GM12878 (cell line): ENCODE measurements around the gene FREY1. TPM values are rescaled to one million over a fixed set of nuclear protein-coding genes. Genes with fewer than 3 reads are reported as not detected.

ENCODE experiments used
- ATAC-seq: fragments of 200-7000 bp; cut with Tn5 transposase; 3 replicates; pipeline ENCODE4 v1.9.1; 2020; ENCODE audit warnings: mild to moderate bottlenecking, moderate library complexity
- BruUV-seq: library from RNA; stranded (reverse); fragments of 400-500 nt; replicated peaks from 2 replicates; lab custom pipeline; 2021; lab: Mats Ljungman, UMichigan
- CTCF ChIA-PET: fragments of 300-600 bp; sonication (Branson Sonifier 250); formaldehyde crosslinking; extraction: SDS; loops from one replicate; lab custom pipeline; 2021; ENCODE audit warnings: inconsistent platforms; lab: Yijun Ruan, JAX
- POLR2A ChIA-PET: fragments of 350-600 bp; formaldehyde crosslinking; extraction: SDS; loops from one replicate; lab custom pipeline; 2021; ENCODE audit warnings: inconsistent platforms; lab: Charles Lee
- RAD21 ChIA-PET: fragments of 300-600 bp; sonication (Branson Sonifier 250); formaldehyde crosslinking; loops from one replicate; lab custom pipeline; 2023; ENCODE audit warnings: antibody characterized with exemption; ENCODE audit not compliant: unreplicated experiment; lab: Charles Lee
- SMC1A ChIA-PET: fragments of 300-600 bp; sonication (Branson Sonifier 250); formaldehyde crosslinking; loops from one replicate; lab custom pipeline; 2023; ENCODE audit not compliant: unreplicated experiment, uncharacterized antibody; lab: Charles Lee
- DNase-seq: peaks from one replicate; pipeline ENCODE4 v3.0.0-alpha.2; 2011; ENCODE audit warnings: low read depth, low spot score
- FAIRE-seq: peaks from 3 replicates; lab custom pipeline; 2011; peaks lifted over from hg19 to GRCh38; lab: Jason Lieb, UNC
- H2AFZ ChIP-seq: 2 replicates; pipeline ENCODE4 v1.6.0; 2011; ENCODE audit warnings: low read depth, low read length, control low read depth; ENCODE audit not compliant: control insufficient read depth
- H3K27ac ChIP-seq: 2 replicates; pipeline ENCODE4 v1.5.1; 2011; ENCODE audit warnings: control low read depth; ENCODE audit not compliant: control insufficient read depth, insufficient read depth
- H3K27me3 ChIP-seq, 2 experiments: replicated peaks in 1 of 2; 2 replicates each; pipeline versions ENCODE4 v1.6.0 to v1.6.1; 2011; ENCODE audit warnings: low read length in 1 of 2; ENCODE audit not compliant: control insufficient read depth in 2 of 2, insufficient read depth in 2 of 2
- H3K36me3 ChIP-seq, 2 experiments: 2 replicates each; pipeline ENCODE4 v1.5.1; 2011; ENCODE audit warnings: low read length in 1 of 2; ENCODE audit not compliant: control insufficient read depth in 2 of 2, insufficient read depth in 2 of 2
- H3K4me1 ChIP-seq: 2 replicates; pipeline ENCODE4 v1.6.1; 2011; ENCODE audit warnings: mild to moderate bottlenecking, low read length, moderate library complexity, mixed read lengths; ENCODE audit not compliant: control insufficient read depth, insufficient read depth
- H3K4me2 ChIP-seq: 2 replicates; pipeline ENCODE4 v1.6.0; 2011; ENCODE audit warnings: control low read depth; ENCODE audit not compliant: control insufficient read depth, insufficient read depth
- H3K4me3 ChIP-seq: fragments of 200-600 bp; sonication (generic); 2 replicates; pipeline ENCODE4 v1.5.1; 2016
- H3K79me2 ChIP-seq: 2 replicates; pipeline ENCODE4 v1.6.0; 2011; ENCODE audit warnings: low read length; ENCODE audit not compliant: control insufficient read depth, insufficient read depth
- H3K9ac ChIP-seq: 2 replicates; pipeline ENCODE4 v1.8.0; 2011; ENCODE audit warnings: low read length, control low read depth, mixed read lengths; ENCODE audit not compliant: control insufficient read depth, insufficient read depth
- H3K9me3 ChIP-seq: replicated peaks from 3 replicates; pipeline ENCODE4 v1.5.1; 2011; ENCODE audit warnings: mild to moderate bottlenecking, low read length; ENCODE audit not compliant: control insufficient read depth, insufficient read depth
- H4K20me1 ChIP-seq: 2 replicates; pipeline ENCODE4 v1.6.0; 2011; ENCODE audit not compliant: control insufficient read depth, insufficient read depth
- CREM ChIP-seq: IDR thresholded peaks from 2 replicates; pipeline ENCODE4 v1.6.1; 2014; ENCODE audit warnings: antibody characterized with exemption, low read depth
- E2F4 ChIP-seq: IDR thresholded peaks from 2 replicates; pipeline ENCODE4 v1.6.1; 2012; ENCODE audit warnings: low read depth, low read length, improper control_type of control experiment
- ETV6 ChIP-seq, 2 experiments: fragments of 450-650 bp in 1 of 2; IDR thresholded peaks in 1 of 2; conservative IDR thresholded peaks in 1 of 2; 2 replicates each; pipeline ENCODE4 v1.6.1; 2014; ENCODE audit warnings: antibody characterized with exemption in 1 of 2, borderline replicate concordance in 1 of 2, low read depth in 1 of 2, mild to moderate bottlenecking in 1 of 2, moderate library complexity in 1 of 2
- GABPA ChIP-seq: IDR thresholded peaks from 2 replicates; pipeline ENCODE4 v1.6.1; 2014; ENCODE audit warnings: antibody characterized with exemption, low read depth, mild to moderate bottlenecking, inconsistent platforms
- HDAC2 ChIP-seq: fragments of 200-600 bp; sonication (generic); IDR thresholded peaks from 2 replicates; pipeline ENCODE4 v1.6.1; 2017
- JUNB ChIP-seq: IDR thresholded peaks from 2 replicates; pipeline ENCODE4 v1.6.1; 2016; ENCODE audit warnings: antibody characterized with exemption, mild to moderate bottlenecking
- MYC ChIP-seq: IDR thresholded peaks from 2 replicates; pipeline ENCODE4 v1.6.1; 2011; ENCODE audit warnings: mild to moderate bottlenecking, low read length, moderate library complexity, inconsistent platforms; ENCODE audit not compliant: insufficient read depth, insufficient replicate concordance, insufficient read length, severe bottlenecking
- NBN ChIP-seq: fragments of 450-650 bp; IDR thresholded peaks from 2 replicates; pipeline ENCODE4 v1.6.1; 2016
- NFIC ChIP-seq: IDR thresholded peaks from 2 replicates; pipeline ENCODE4 v1.6.1; 2012; ENCODE audit warnings: low read depth, mild to moderate bottlenecking, inconsistent platforms, low read length, moderate library complexity
- PKNOX1 ChIP-seq: fragments of 450-650 bp; IDR thresholded peaks from 2 replicates; pipeline ENCODE4 v1.6.1; 2016; ENCODE audit warnings: mild to moderate bottlenecking
- YY1 ChIP-seq: IDR thresholded peaks from 2 replicates; pipeline ENCODE4 v1.6.1; 2011; ENCODE audit warnings: low read depth, mild to moderate bottlenecking, low read length
- ZBED1 ChIP-seq: IDR thresholded peaks from 2 replicates; pipeline ENCODE4 v1.6.1; 2016; ENCODE audit warnings: borderline replicate concordance
- ZBTB40 ChIP-seq: fragments of 450-650 bp; IDR thresholded peaks from 2 replicates; pipeline ENCODE4 v1.6.1; 2016; ENCODE audit warnings: mild to moderate bottlenecking, moderate library complexity, borderline replicate concordance
- WGBS: methylation state at CpG from one replicate; pipeline ENCODE4 v1.1.6; 2016; ENCODE audit warnings: low lambda C conversion rate; ENCODE audit not compliant: insufficient replicate concordance, insufficient coverage; ENCODE audit errors: missing lambda C conversion rate; 5-methylcytosine and 5-hydroxymethylcytosine counted together
- in situ Hi-C: fragments of 300-500 bp; cut with MboI; formaldehyde crosslinking; loops from 9 replicates; pipeline ENCODE4 v1.14.3; 2018; ENCODE audit warnings: mixed read lengths
- intact Hi-C: fragments of 100-400 bp; cut with micrococcal nuclease; formaldehyde crosslinking; loops from one replicate; pipeline ENCODE4 v1.14.2; 2022; ENCODE audit not compliant: unreplicated experiment
- polyA plus RNA-seq, 11 experiments: library from polyadenylated mRNA; depleted of rRNA in 4 of 11; unstranded in 6 of 11; stranded (reverse) in 5 of 11; fragments of >200 nt; fragmentation: Nextera tagmentation in 4 of 11; fragmentation: Illumina TruSeq in 1 of 11; extraction: Ambion mirVana in 4 of 11; extraction: Trizol in 1 of 11; gene quantifications; 1 replicate in 1 of 11; 2 replicates in 10 of 11; pipeline versions ENCODE4 v1.2.1 to v1.2.3, GENCODE V29; 2011 to 2016; ENCODE audit warnings: inconsistent platforms in 2 of 11, missing spikeins in 2 of 11, low read depth in 1 of 11
- total RNA-seq, 4 experiments: library from RNA; depleted of rRNA in 3 of 4; stranded (reverse); fragments of >200 nt in 3 of 4; fragmentation: Illumina TruSeq in 1 of 4; extraction: Trizol in 1 of 4; gene quantifications; 2 replicates each; pipeline versions ENCODE4 v1.2.1 to v1.2.3, GENCODE V29; 2013 to 2021

FREY1 gene
- total and polyA plus RNA-seq, 10 of the 15 experiments (the other 5 are each of a cell fraction or from before 2014, with no cell fraction given) = 0.13 to 1.7 (median 0.39) TPM; not detected in 3

GRCh38 chr11:45900916-45901617, 6.0 kb downstream of the FREY1 start:
- intact Hi-C loops = no loop called here
- FAIRE-seq = no peak
- in situ Hi-C loops = no loop called here

More at GRCh38 chr11:45900916-45901617, 6.0 kb downstream of the FREY1 start:
- no peak overlapping the region for H3K9ac ChIP-seq
- 48% methylated on average over 5 of the region's 8 CpGs for WGBS
- H4K20me1 ChIP-seq = no peaks in the 10 kb centered on the region; the same call in 1 of the 2 replicates
- ChIA-PET SMC1A (no interaction called here), POLR2A (interaction anchor here (0.7 kb wide), 1 partner anchor 17 kb away, joined by 3 read pairs; no protein-coding TSS in a partner anchor), CTCF (interaction anchor here (0.9 to 1.2 kb wide), 2 partner anchors 28 to 64 kb away, joined by 3 to 5 read pairs; no protein-coding TSS in a partner anchor), RAD21 (no interaction called here)
- no peak overlapping the region for H3K4me2 ChIP-seq
- H3K4me3 ChIP-seq = no peak overlapping the region
- DNase-seq (no peak), ATAC-seq (no peak)
- H3K9me3 ChIP-seq = no peaks in the 10 kb centered on the region
- BruUV-seq = no TSS peak
- no peaks in the 10 kb centered on the region for H3K79me2 ChIP-seq
- H3K27ac ChIP-seq = no peak overlapping the region
- H2AFZ ChIP-seq = no peak overlapping the region
- H3K4me1 ChIP-seq = no peaks in the 10 kb centered on the region
- no peaks in the 10 kb centered on the region for H3K36me3 ChIP-seq
- TF ChIP-seq NFIC (no peak), ETV6 (conservative IDR thresholded peaks at IDR 0.05 in 1 of 2, IDR thresholded peaks at IDR 0.05 in 1 of 2; ENCODE audit: borderline replicate concordance in 1 of 2, low read depth in 1 of 2) (no peak), GABPA (no peak), PKNOX1 (no peak), MYC (no peak), JUNB (no peak), E2F4 (no peak), CREM (no peak), HDAC2 (no peak), NBN (no peak), YY1 (no peak), ZBTB40 (no peak), ZBED1 (no peak)
- peaks cover 3 to 10% of the 10 kb centered on the region in 2 experiments; a peak in 3 of 4 replicates for H3K27me3 ChIP-seq
